Ascending aorta (tissue), 2 donors: ENCODE measurements around the gene KRTAP21-2. TPM values are rescaled to one million over a fixed set of nuclear protein-coding genes. Genes with fewer than 3 reads are reported as not detected.

Experiments
- DNase-seq, 2 donors: peaks; one replicate each; pipeline ENCODE4 v3.0.0-alpha.2; 2019; ENCODE audit warnings: low spot score in 2 of 2
- H3K27ac ChIP-seq, 2 donors: fragments of 200-600 bp; sonication (generic); one replicate each; pipeline ENCODE4 v1.5.1; 2016 to 2017; ENCODE audit warnings: mild to moderate bottlenecking in 1 of 2
- H3K27me3 ChIP-seq: fragments of 200-600 bp; sonication (generic); one replicate; pipeline ENCODE4 v1.5.1; 2017
- H3K36me3 ChIP-seq, 2 donors: fragments of 200-600 bp; sonication (generic); one replicate each; pipeline ENCODE4 v1.5.1; 2016
- H3K4me1 ChIP-seq, 2 donors: fragments of 200-600 bp; sonication (generic); one replicate each; pipeline ENCODE4 v1.5.1; 2016 to 2017; ENCODE audit warnings: mild to moderate bottlenecking in 1 of 2
- H3K4me3 ChIP-seq, 2 donors: fragments of 200-600 bp; sonication (generic); one replicate each; pipeline ENCODE4 v1.5.1; 2016 to 2017; ENCODE audit warnings: mild to moderate bottlenecking in 1 of 2
- H3K9me3 ChIP-seq, 2 donors: fragments of 200-600 bp; sonication (generic); one replicate each; pipeline ENCODE4 v1.5.1; 2016
- intact Hi-C: fragments of 100-400 bp; cut with DNase I; formaldehyde crosslinking; loops from one replicate; pipeline ENCODE4 v1.15.1; 2023
- total RNA-seq: library from RNA; depleted of rRNA; stranded (reverse); fragments of >200 nt; gene quantifications from one replicate; pipeline ENCODE4 v1.1.0, GENCODE V29; 2016
- TF ChIP-seq, protein P1 (sequence below), 3 experiments: fragments of 200-600 bp in 2 of 3; fragments of 450-650 bp in 1 of 3; sonication (generic) in 2 of 3; IDR thresholded peaks; one replicate each; pipeline ENCODE4 v1.5.1; 2016 to 2019; ENCODE audit warnings: antibody characterized with exemption in 3 of 3, mild to moderate bottlenecking in 1 of 3, moderate library complexity in 1 of 3

Gene KRTAP21-2
- total RNA-seq, 1 donor from 2014 or later: not detected

DNA sequence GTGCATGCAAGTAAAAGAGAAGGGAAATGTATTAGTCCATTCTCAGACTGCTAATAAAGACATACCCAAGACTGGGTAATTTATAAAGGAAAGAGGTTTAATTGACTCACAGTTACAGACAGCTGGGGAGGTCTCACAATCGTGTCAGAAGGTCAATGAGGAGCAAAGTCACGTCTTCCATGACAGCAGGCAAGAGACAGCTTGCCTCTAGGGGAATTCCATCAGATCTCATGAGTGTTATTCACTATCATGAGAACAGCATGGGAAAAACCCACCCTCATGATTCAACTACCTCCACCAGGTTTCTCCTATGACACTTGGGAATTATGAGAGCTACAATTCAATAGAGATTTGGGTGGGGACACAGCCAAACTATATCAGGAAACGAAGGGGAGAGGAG lies 36.6 kb downstream of the KRTAP21-2 start:
- H3K9me3 ChIP-seq: no peaks in the 10 kb centered on the region
- TF ChIP-seq, protein P1, sequence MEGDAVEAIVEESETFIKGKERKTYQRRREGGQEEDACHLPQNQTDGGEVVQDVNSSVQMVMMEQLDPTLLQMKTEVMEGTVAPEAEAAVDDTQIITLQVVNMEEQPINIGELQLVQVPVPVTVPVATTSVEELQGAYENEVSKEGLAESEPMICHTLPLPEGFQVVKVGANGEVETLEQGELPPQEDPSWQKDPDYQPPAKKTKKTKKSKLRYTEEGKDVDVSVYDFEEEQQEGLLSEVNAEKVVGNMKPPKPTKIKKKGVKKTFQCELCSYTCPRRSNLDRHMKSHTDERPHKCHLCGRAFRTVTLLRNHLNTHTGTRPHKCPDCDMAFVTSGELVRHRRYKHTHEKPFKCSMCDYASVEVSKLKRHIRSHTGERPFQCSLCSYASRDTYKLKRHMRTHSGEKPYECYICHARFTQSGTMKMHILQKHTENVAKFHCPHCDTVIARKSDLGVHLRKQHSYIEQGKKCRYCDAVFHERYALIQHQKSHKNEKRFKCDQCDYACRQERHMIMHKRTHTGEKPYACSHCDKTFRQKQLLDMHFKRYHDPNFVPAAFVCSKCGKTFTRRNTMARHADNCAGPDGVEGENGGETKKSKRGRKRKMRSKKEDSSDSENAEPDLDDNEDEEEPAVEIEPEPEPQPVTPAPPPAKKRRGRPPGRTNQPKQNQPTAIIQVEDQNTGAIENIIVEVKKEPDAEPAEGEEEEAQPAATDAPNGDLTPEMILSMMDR (IDR thresholded peaks at IDR 0.05): no peak
- intact Hi-C loops: no loop called here

DNA sequence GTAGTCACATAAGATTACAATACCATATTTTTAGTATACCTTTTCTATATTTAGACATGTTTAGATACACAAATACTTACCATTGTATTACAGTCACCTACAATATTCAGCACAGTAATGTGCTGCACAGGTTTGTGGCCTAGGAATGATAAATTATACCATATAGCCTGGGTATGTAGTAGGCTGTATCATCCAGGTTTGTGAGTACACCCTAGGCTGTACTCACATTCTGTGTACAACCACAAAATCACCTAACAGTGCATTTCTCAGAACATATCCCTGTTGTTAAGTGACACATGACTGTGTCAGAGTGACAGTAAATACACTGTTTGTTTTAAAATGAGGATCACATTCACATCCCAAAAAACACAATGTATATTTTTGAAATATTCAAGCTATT lies 39.6 kb downstream of the KRTAP21-2 start:
- Histone ChIP-seq H3K9me3 (no peaks in the 10 kb centered on the region), H3K27me3 (no peaks in the 10 kb centered on the region), H3K27ac (no peak overlapping the region), H3K4me1 (no peaks in the 10 kb centered on the region), H3K4me3 (no peak overlapping the region), H3K36me3 (no peaks in the 10 kb centered on the region)
- no peak for DNase-seq
- intact Hi-C loops: no loop called here
- TF ChIP-seq, protein P1 (IDR thresholded peaks at IDR 0.05): no peak

More for the DNA sequence above, 36.6 kb downstream of the KRTAP21-2 start:
- Histone ChIP-seq H3K27ac (no peak overlapping the region), H3K4me1 (no peaks in the 10 kb centered on the region), H3K4me3 (no peak overlapping the region), H3K27me3 (no peaks in the 10 kb centered on the region), H3K36me3 (no peaks in the 10 kb centered on the region)
- DNase-seq: no peak

Other genes with a start within 250 kb of the KRTAP21-2 start
- gene KRTAP19-5, start 245.1 kb downstream of the KRTAP21-2 start, total RNA-seq: not detected
- gene KRTAP19-6, start 205.4 kb downstream of the KRTAP21-2 start, total RNA-seq: not detected
- gene KRTAP19-7, start 185.9 kb downstream of the KRTAP21-2 start, total RNA-seq: not detected
- not detected for gene KRTAP22-2, start 156.9 kb downstream of the KRTAP21-2 start, total RNA-seq
- not detected for gene KRTAP6-3, start 154.8 kb downstream of the KRTAP21-2 start, total RNA-seq
- gene KRTAP6-2, start 148.4 kb downstream of the KRTAP21-2 start, total RNA-seq: not detected
- not detected for gene KRTAP22-1, start 146.2 kb downstream of the KRTAP21-2 start, total RNA-seq
- not detected for gene KRTAP6-1, start 133.3 kb downstream of the KRTAP21-2 start, total RNA-seq
- gene KRTAP20-1, start 130.8 kb downstream of the KRTAP21-2 start, total RNA-seq: not detected
- gene KRTAP20-4, start 126.6 kb downstream of the KRTAP21-2 start, total RNA-seq: not detected
- not detected for gene KRTAP20-2, start 112.1 kb downstream of the KRTAP21-2 start, total RNA-seq
- gene KRTAP20-3, start 104.4 kb downstream of the KRTAP21-2 start, total RNA-seq: not detected
- gene KRTAP21-3, start 28.5 kb downstream of the KRTAP21-2 start, total RNA-seq: not detected
- gene KRTAP21-1, start 8.2 kb upstream of the KRTAP21-2 start, total RNA-seq: not detected
- gene KRTAP8-1, start 66.0 kb upstream of the KRTAP21-2 start, total RNA-seq: not detected
- not detected for gene KRTAP7-1, start 82.5 kb upstream of the KRTAP21-2 start, total RNA-seq
- gene KRTAP11-1, start 134.3 kb upstream of the KRTAP21-2 start, total RNA-seq: not detected